Mucosa of rectum (tissue), 2 donors: ENCODE measurements around the gene RPS6KA5.
"Not testable (repeated sequence)": the region's sequence is repeated elsewhere in the genome, so short reads cannot be mapped to it uniquely, and the experiment has no call there.

Experiments
- H3K27ac ChIP-seq, 2 donors: one replicate each; pipeline ENCODE4 v1.7.0; 2013; ENCODE audit warnings: inconsistent platforms in 2 of 2, low read depth in 2 of 2, low read length in 2 of 2
- H3K27me3 ChIP-seq, 2 donors: one replicate each; pipeline ENCODE4 v1.7.0; 2013; ENCODE audit warnings: low read length in 2 of 2; ENCODE audit not compliant: control insufficient read depth in 2 of 2, insufficient read depth in 2 of 2
- H3K36me3 ChIP-seq, 2 donors: one replicate each; pipeline ENCODE4 v1.7.0; 2013; ENCODE audit warnings: low read length in 2 of 2; ENCODE audit not compliant: control insufficient read depth in 2 of 2, insufficient read depth in 2 of 2
- H3K4me1 ChIP-seq, 2 donors: one replicate each; pipeline ENCODE4 v1.7.0; 2013; ENCODE audit warnings: low read length in 2 of 2, mild to moderate bottlenecking in 1 of 2; ENCODE audit not compliant: control insufficient read depth in 2 of 2, insufficient read depth in 2 of 2
- H3K4me3 ChIP-seq, 2 donors: one replicate each; pipeline ENCODE4 v1.7.0; 2013; ENCODE audit warnings: low read length in 2 of 2
- H3K9ac ChIP-seq, 2 donors: one replicate each; pipeline ENCODE4 v1.7.0; 2013; ENCODE audit warnings: low read length in 2 of 2, low read depth in 1 of 2, mild to moderate bottlenecking in 1 of 2
- H3K9me3 ChIP-seq, 2 donors: one replicate each; pipeline ENCODE4 v1.7.0; 2013; ENCODE audit warnings: low read length in 2 of 2; ENCODE audit not compliant: control insufficient read depth in 2 of 2
- donor health status: healthy.
- donor health status: Normal muscosa, but diverticular disease.

RPS6KA5 gene

GRCh38 chr14:90993792-90994191 lies 66.6 kb downstream of the RPS6KA5 start:
- H3K4me1 ChIP-seq, result peaks cover 0 to 3% of the 10 kb centered on the region in 2 donors
- H3K9me3 ChIP-seq, result no peaks in the 10 kb centered on the region
- no peaks in the 10 kb centered on the region for H3K27me3 ChIP-seq
- peaks cover 0 to 4% of the 10 kb centered on the region in 2 donors for H3K36me3 ChIP-seq
- H3K4me3 ChIP-seq, result no peak overlapping the region
- no peak overlapping the region for H3K27ac ChIP-seq
- no peak overlapping the region for H3K9ac ChIP-seq

- Histone ChIP-seq H3K27ac (no peak overlapping the region), H3K27me3 (no peaks in the 10 kb centered on the region), H3K9ac (no peak overlapping the region), H3K36me3 (no peaks in the 10 kb centered on the region), H3K4me3 (no peak overlapping the region), H3K9me3 (no peaks in the 10 kb centered on the region), H3K4me1 (peaks cover 0 to 3% of the 10 kb centered on the region in 2 donors)
Measured at GRCh38 chr14:90991690-90992443, 68.6 kb downstream of the RPS6KA5 start.

- Histone ChIP-seq H3K27me3 (no peaks in the 10 kb centered on the region), H3K36me3 (no peaks in the 10 kb centered on the region), H3K4me3 (no peak overlapping the region), H3K9ac (no peak overlapping the region), H3K4me1 (peaks cover 0 to 2% of the 10 kb centered on the region in 2 donors), H3K9me3 (no peaks in the 10 kb centered on the region), H3K27ac (no peak overlapping the region)
Measured at GRCh38 chr14:90990141-90990540, 70.3 kb downstream of the RPS6KA5 start.

GRCh38 chr14:90987140-90987539 lies 73.3 kb downstream of the RPS6KA5 start:
- Histone ChIP-seq H3K27ac (no peak overlapping the region), H3K9ac (no peak overlapping the region), H3K4me3 (no peak overlapping the region)

GRCh38 chr14:90986510-90986909 lies 73.9 kb downstream of the RPS6KA5 start:
- no peaks in the 10 kb centered on the region for H3K36me3 ChIP-seq
- H3K9me3 ChIP-seq, result no peaks in the 10 kb centered on the region
- no peaks in the 10 kb centered on the region for H3K27me3 ChIP-seq
- H3K9ac ChIP-seq, result no peak overlapping the region
- H3K4me1 ChIP-seq, result no peaks in the 10 kb centered on the region
- H3K27ac ChIP-seq, result no peak overlapping the region
- H3K4me3 ChIP-seq, result no peak overlapping the region

More at GRCh38 chr14:90987140-90987539, 73.3 kb downstream of the RPS6KA5 start:
- no peaks in the 10 kb centered on the region for H3K4me1 ChIP-seq
- no peaks in the 10 kb centered on the region for H3K36me3 ChIP-seq
- H3K27me3 ChIP-seq, result no peaks in the 10 kb centered on the region
- H3K9me3 ChIP-seq, result no peaks in the 10 kb centered on the region

GRCh38 chr14:90985601-90986242 lies 74.7 kb downstream of the RPS6KA5 start:
- Histone ChIP-seq H3K9me3 (no peaks in the 10 kb centered on the region), H3K9ac (no peak overlapping the region), H3K27ac (no peak overlapping the region), H3K36me3 (no peaks in the 10 kb centered on the region), H3K4me1 (peaks cover 2% of the 10 kb centered on the region in 2 donors), H3K4me3 (no peak overlapping the region), H3K27me3 (no peaks in the 10 kb centered on the region)

GRCh38 chr14:90983560-90983959 lies 76.9 kb downstream of the RPS6KA5 start:
- Histone ChIP-seq H3K36me3 (no peaks in the 10 kb centered on the region), H3K4me3 (no peak overlapping the region), H3K27ac (no peak overlapping the region), H3K9ac (no peak overlapping the region), H3K27me3 (no peaks in the 10 kb centered on the region), H3K4me1 (peaks cover 2 to 4% of the 10 kb centered on the region in 2 donors), H3K9me3 (no peaks in the 10 kb centered on the region)

GRCh38 chr14:90981636-90982035 lies 78.8 kb downstream of the RPS6KA5 start:
- no peaks in the 10 kb centered on the region for H3K9me3 ChIP-seq
- peaks cover 4 to 6% of the 10 kb centered on the region in 2 donors for H3K4me1 ChIP-seq
- no peaks in the 10 kb centered on the region for H3K36me3 ChIP-seq
- no peaks in the 10 kb centered on the region for H3K27me3 ChIP-seq
- H3K27ac ChIP-seq, result no peak overlapping the region
- no peak overlapping the region for H3K9ac ChIP-seq
- H3K4me3 ChIP-seq, result no peak overlapping the region

- H3K27me3 ChIP-seq, H3K4me1 ChIP-seq, H3K9me3 ChIP-seq, H3K36me3 ChIP-seq, H3K4me3 ChIP-seq, H3K9ac ChIP-seq: not testable (repeated sequence)
- peak overlapping the region; percentile 11 to 19 for H3K27ac ChIP-seq
Measured at GRCh38 chr14:90980636-90981035, 79.8 kb downstream of the RPS6KA5 start.

- Histone ChIP-seq H3K36me3 (no peaks in the 10 kb centered on the region), H3K4me1 (peaks cover 11 to 16% of the 10 kb centered on the region in 2 donors), H3K9ac (no peak overlapping the region), H3K27me3 (no peaks in the 10 kb centered on the region), H3K9me3 (no peaks in the 10 kb centered on the region), H3K27ac (no peak overlapping the region), H3K4me3 (no peak overlapping the region)
Measured at GRCh38 chr14:90979515-90979914, 80.9 kb downstream of the RPS6KA5 start.
